GM12865 (cell line): ENCODE results near the gene MCEE.

Source experiments
- DNase-seq: peaks from one replicate; pipeline ENCODE4 v3.0.0; 2010; ENCODE audit warnings: low read depth
- H3K4me3 ChIP-seq: 2 replicates; pipeline ENCODE4 v1.5.1; 2011; ENCODE audit warnings: mild to moderate bottlenecking, low read depth, low read length, control low read depth
- TF ChIP-seq, protein P1 (sequence below): IDR thresholded peaks from 2 replicates; pipeline ENCODE4 v1.5.1; 2011; ENCODE audit warnings: low read length, control low read depth, low read depth, inconsistent platforms; ENCODE audit not compliant: insufficient read depth; ENCODE audit errors: missing control alignments

The MCEE gene

DNA sequence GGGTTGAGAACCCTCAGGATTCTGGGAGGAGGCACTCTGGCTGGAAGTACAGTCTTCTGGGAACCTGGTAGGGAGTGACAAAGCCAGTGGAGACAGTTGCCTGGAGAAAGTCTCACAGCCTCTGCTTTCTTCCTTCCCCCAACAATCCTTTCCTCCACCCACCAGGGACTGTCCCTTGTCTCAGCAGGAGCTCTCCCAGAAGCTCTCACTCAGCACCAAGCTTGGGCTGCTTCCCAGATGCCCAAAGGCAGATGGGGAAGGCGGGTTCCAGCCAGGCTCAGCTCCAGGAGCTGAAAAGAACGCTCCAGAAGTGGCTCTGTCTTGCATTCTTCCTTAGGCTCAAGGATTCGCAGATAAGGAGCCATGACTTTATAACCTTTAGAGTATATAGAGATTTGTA is 69.2 kb downstream of the MCEE start:
- H3K4me3 ChIP-seq, result no peak overlapping the region
- DNase-seq, result no peak
- TF ChIP-seq, protein P1, sequence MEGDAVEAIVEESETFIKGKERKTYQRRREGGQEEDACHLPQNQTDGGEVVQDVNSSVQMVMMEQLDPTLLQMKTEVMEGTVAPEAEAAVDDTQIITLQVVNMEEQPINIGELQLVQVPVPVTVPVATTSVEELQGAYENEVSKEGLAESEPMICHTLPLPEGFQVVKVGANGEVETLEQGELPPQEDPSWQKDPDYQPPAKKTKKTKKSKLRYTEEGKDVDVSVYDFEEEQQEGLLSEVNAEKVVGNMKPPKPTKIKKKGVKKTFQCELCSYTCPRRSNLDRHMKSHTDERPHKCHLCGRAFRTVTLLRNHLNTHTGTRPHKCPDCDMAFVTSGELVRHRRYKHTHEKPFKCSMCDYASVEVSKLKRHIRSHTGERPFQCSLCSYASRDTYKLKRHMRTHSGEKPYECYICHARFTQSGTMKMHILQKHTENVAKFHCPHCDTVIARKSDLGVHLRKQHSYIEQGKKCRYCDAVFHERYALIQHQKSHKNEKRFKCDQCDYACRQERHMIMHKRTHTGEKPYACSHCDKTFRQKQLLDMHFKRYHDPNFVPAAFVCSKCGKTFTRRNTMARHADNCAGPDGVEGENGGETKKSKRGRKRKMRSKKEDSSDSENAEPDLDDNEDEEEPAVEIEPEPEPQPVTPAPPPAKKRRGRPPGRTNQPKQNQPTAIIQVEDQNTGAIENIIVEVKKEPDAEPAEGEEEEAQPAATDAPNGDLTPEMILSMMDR, result no peak

GRCh38 chr2:71060211-71060610 is 69.8 kb downstream of the MCEE start:
- no peak for DNase-seq
- TF ChIP-seq, protein P1, result no peak

More at GRCh38 chr2:71060211-71060610, 69.8 kb downstream of the MCEE start:
- H3K4me3 ChIP-seq, result no peak overlapping the region
